NT2/D1 (cell line): ENCODE measurements around the gene UBR2.

Experiments used
- YY1 ChIP-seq: IDR thresholded peaks from 2 replicates; pipeline ENCODE4 v1.6.1; 2011; ENCODE audit not compliant: insufficient read length, insufficient read depth
- ZNF274 ChIP-seq: IDR thresholded peaks from 2 replicates; pipeline ENCODE4 v1.6.1; 2011; ENCODE audit warnings: mild to moderate bottlenecking, low read depth, low read length

GRCh38 chr6:42715871-42716270 lies 152.0 kb downstream of the UBR2 start:
- TF ChIP-seq ZNF274 (no peak), YY1 (no peak)
